ENCODE data around the gene KLKB1.
A peak's percentile ranks its signal among the peaks of the same experiment; 100 is the strongest.
"Not testable (repeated sequence)": the region's sequence is repeated elsewhere in the genome, so short reads cannot be mapped to it uniquely, and the experiment has no call there.

The KLKB1 gene

GRCh38 chr4:186265683-186266652, 38.7 kb downstream of the KLKB1 start, which contains the start of gene F11:
TSS of gene F11 (plus strand) at chr4:186266189. CDS start at chr4:186267137, 948 bp downstream.
- no peak for DNase-seq

- DNase-seq, result no peak
Observed at GRCh38 chr4:186266729-186267456, 39.6 kb downstream of the KLKB1 start.

GRCh38 chr4:186271081-186271678, 43.9 kb downstream of the KLKB1 start:
- DNase-seq, result no peak

- DNase-seq, result no peak
Observed at GRCh38 chr4:186272699-186273391, 45.5 kb downstream of the KLKB1 start.

- DNase-seq, result not testable (repeated sequence)
Observed at GRCh38 chr4:186273392-186273789, 46.1 kb downstream of the KLKB1 start.

GRCh38 chr4:186283311-186283710, 56.0 kb downstream of the KLKB1 start:
- DNase-seq, result no peak

- DNase-seq, result no peak
Observed at GRCh38 chr4:186285147-186285546, 57.8 kb downstream of the KLKB1 start.

- no peak for DNase-seq
Observed at GRCh38 chr4:186286581-186286980, 59.3 kb downstream of the KLKB1 start.

GRCh38 chr4:186291256-186291890, 64.1 kb downstream of the KLKB1 start:
- no peak for DNase-seq

- peak in 1 of 5 experiments; percentile 30 for DNase-seq
Observed at GRCh38 chr4:186294160-186294559, 66.9 kb downstream of the KLKB1 start.

- no peak for DNase-seq
Observed at GRCh38 chr4:186296481-186296880, 69.2 kb downstream of the KLKB1 start.

GRCh38 chr4:186297013-186297645, 69.8 kb downstream of the KLKB1 start:
- DNase-seq, result peak in 1 of 5 experiments; percentile 31

- no peak for DNase-seq
Observed at GRCh38 chr4:186298031-186298647, 70.8 kb downstream of the KLKB1 start.

GRCh38 chr4:186299291-186299690, 72.0 kb downstream of the KLKB1 start:
- no peak for DNase-seq

- DNase-seq, result no peak
Observed at GRCh38 chr4:186300659-186301390, 73.5 kb downstream of the KLKB1 start.

- DNase-seq, result no peak
Observed at GRCh38 chr4:186304216-186304615, 76.9 kb downstream of the KLKB1 start.

- DNase-seq, result no peak
Observed at GRCh38 chr4:186304866-186305505, 77.7 kb downstream of the KLKB1 start.

GRCh38 chr4:186307497-186307896, 80.2 kb downstream of the KLKB1 start:
- no peak for DNase-seq

GRCh38 chr4:186307916-186308315, 80.6 kb downstream of the KLKB1 start:
- no peak for DNase-seq

Measured in T-helper 2 cell (primary cell).